Measurements from ENCODE around the gene ATG4C. TPM values are rescaled to one million over a fixed set of nuclear protein-coding genes. Genes with fewer than 3 reads are reported as not detected.
"Not testable (repeated sequence)": the region's sequence is repeated elsewhere in the genome, so short reads cannot be mapped to it uniquely, and the experiment has no call there.

The ATG4C gene
- total RNA-seq, 2 donors from 2014 or later, result 23.8 to 32.8 TPM

GRCh38 chr1:62778208-62778607, 5.7 kb upstream of the ATG4C start:
- Histone ChIP-seq H3K4me1 (ENCODE audit: control insufficient read depth, insufficient read depth, low read length) (no peaks in the 10 kb centered on the region), H3K36me3 (ENCODE audit: control insufficient read depth, insufficient read depth, low read length) (no peaks in the 10 kb centered on the region), H3K27me3 (ENCODE audit: control insufficient read depth, insufficient read depth, low read length, poor library complexity, severe bottlenecking) (peaks cover 6% of the 10 kb centered on the region), H3K27ac (ENCODE audit: low read depth, low read length) (no peak overlapping the region), H3K4me3 (ENCODE audit: low read length) (no peak overlapping the region), H3K9ac (ENCODE audit: extremely low read depth, low read length, poor library complexity, severe bottlenecking) (no peak overlapping the region), H3K9me3 (ENCODE audit: control insufficient read depth, low read length) (no peaks in the 10 kb centered on the region)
- Mint-ChIP-seq H3K9me3 (no peaks in the 10 kb centered on the region), H3K27me3 (ENCODE audit: insufficient read depth) (peaks cover 6% of the 10 kb centered on the region), H3K4me3 (no peak overlapping the region), H3K36me3 (ENCODE audit: low read depth) (no peaks in the 10 kb centered on the region), H3K4me1 (peaks cover 10% of the 10 kb centered on the region), H3K27ac (no peak overlapping the region)
- DNase-seq, result no peak
- WGBS, 2 experiments (ENCODE audit: insufficient coverage in 1 of 2, insufficient read length in 1 of 2), result 67 to 87% methylated on average over 1 to 2 of the region's 2 CpGs
- no peak for TF ChIP-seq CTCF (conservative IDR thresholded peaks at IDR 0.05)

GRCh38 chr1:62781841-62782543, 1.9 kb upstream of the ATG4C start:
- H3K36me3 ChIP-seq (ENCODE audit: control insufficient read depth, insufficient read depth, low read length), result no peaks in the 10 kb centered on the region
- H3K4me3 Mint-ChIP-seq, result no peak overlapping the region
- H3K4me1 ChIP-seq (ENCODE audit: control insufficient read depth, insufficient read depth, low read length), result no peaks in the 10 kb centered on the region
- no peaks in the 10 kb centered on the region for H3K27me3 Mint-ChIP-seq (ENCODE audit: insufficient read depth)
- H3K4me3 ChIP-seq (ENCODE audit: low read length), result no peak overlapping the region
- H3K27ac ChIP-seq (ENCODE audit: low read depth, low read length), result no peak overlapping the region
- no peaks in the 10 kb centered on the region for H3K9me3 ChIP-seq (ENCODE audit: control insufficient read depth, low read length)
- H3K36me3 Mint-ChIP-seq (ENCODE audit: low read depth), result no peaks in the 10 kb centered on the region
- H3K27ac Mint-ChIP-seq, result no peak overlapping the region
- H3K9me3 Mint-ChIP-seq, result no peaks in the 10 kb centered on the region
- no peak overlapping the region for H3K9ac ChIP-seq (ENCODE audit: extremely low read depth, low read length, poor library complexity, severe bottlenecking)
- TF ChIP-seq CTCF (conservative IDR thresholded peaks at IDR 0.05), result no peak
- DNase-seq, result no peak
- 90 to 100% methylated on average over 2 to 3 of the region's 3 CpGs for WGBS, 2 experiments (ENCODE audit: insufficient coverage in 1 of 2, insufficient read length in 1 of 2)
- H3K4me1 Mint-ChIP-seq, result peaks cover 10% of the 10 kb centered on the region
- H3K27me3 ChIP-seq (ENCODE audit: control insufficient read depth, insufficient read depth, low read length, poor library complexity, severe bottlenecking), result no peaks in the 10 kb centered on the region

- not testable (repeated sequence) for H3K9me3 ChIP-seq (ENCODE audit: control insufficient read depth, low read length); H3K9ac ChIP-seq (ENCODE audit: extremely low read depth, low read length, poor library complexity, severe bottlenecking); DNase-seq; H3K27ac Mint-ChIP-seq; H3K4me3 Mint-ChIP-seq; H3K4me3 ChIP-seq (ENCODE audit: low read length); H3K4me1 ChIP-seq (ENCODE audit: control insufficient read depth, insufficient read depth, low read length); H3K4me1 Mint-ChIP-seq; H3K27me3 Mint-ChIP-seq (ENCODE audit: insufficient read depth); H3K27ac ChIP-seq (ENCODE audit: low read depth, low read length); H3K36me3 ChIP-seq (ENCODE audit: control insufficient read depth, insufficient read depth, low read length); H3K36me3 Mint-ChIP-seq (ENCODE audit: low read depth); H3K27me3 ChIP-seq (ENCODE audit: control insufficient read depth, insufficient read depth, low read length, poor library complexity, severe bottlenecking); H3K9me3 Mint-ChIP-seq
- WGBS, 2 experiments (ENCODE audit: insufficient coverage in 1 of 2, insufficient read length in 1 of 2), result 94 to 95% methylated on average over 11 to 23 of the region's 23 CpGs
Measured at GRCh38 chr1:62782544-62783212, 1.3 kb upstream of the ATG4C start.

Data from endodermal cell (in vitro differentiated cells).